Body of pancreas (tissue), 4 donors: ENCODE data around the gene MYO1E. TPM values are rescaled to one million over a fixed set of nuclear protein-coding genes. Genes with fewer than 3 reads are reported as not detected.

Experiments
- ATAC-seq: fragments of 150-250 bp; one replicate; pipeline ENCODE4 v1.9.1; 2016
- DNase-seq, 4 donors: peaks; one replicate each; pipeline ENCODE4 v3.0.0-alpha.2; 2019
- H3K27ac ChIP-seq, 4 donors: fragments of 200-600 bp; sonication (generic); 1 replicate in 3 of 4; 2 replicates in 1 of 4; pipeline versions ENCODE4 v1.5.1 to v1.6.1; 2016 to 2019; ENCODE audit warnings: mild to moderate bottlenecking in 1 of 4, mixed read lengths in 1 of 4, moderate library complexity in 1 of 4
- H3K27me3 ChIP-seq, 2 donors: fragments of 200-600 bp; sonication (generic); one replicate each; pipeline ENCODE4 v1.6.0; 2016; ENCODE audit warnings: mild to moderate bottlenecking in 1 of 2
- H3K36me3 ChIP-seq, 2 donors: fragments of 200-600 bp; sonication (generic); replicated peaks in 1 of 2; 2 replicates each; pipeline ENCODE4 v1.5.1; 2016; ENCODE audit warnings: low read depth in 2 of 2; ENCODE audit not compliant: insufficient read depth in 1 of 2
- H3K4me1 ChIP-seq: fragments of 200-600 bp; sonication (generic); one replicate; pipeline ENCODE4 v1.6.0; 2016
- H3K4me3 ChIP-seq, 2 donors: fragments of 200-600 bp; sonication (generic); 1 replicate in 1 of 2; 2 replicates in 1 of 2; pipeline ENCODE4 v1.5.1; 2016 to 2019
- H3K9me3 ChIP-seq, 3 donors: fragments of 200-600 bp; sonication (generic); 1 replicate in 2 of 3; 2 replicates in 1 of 3; pipeline ENCODE4 v1.5.1; 2016
- CTCF ChIP-seq, 7 experiments: fragments of 450-650 bp in 4 of 7; fragments of 200-600 bp in 3 of 7; sonication (generic) in 3 of 7; IDR thresholded peaks; one replicate each; pipeline ENCODE4 v1.5.1; 2016 to 2019; ENCODE audit warnings: antibody characterized with exemption in 7 of 7
- POLR2A ChIP-seq, 3 donors: fragments of 450-650 bp; IDR thresholded peaks; one replicate each; pipeline ENCODE4 v1.6.1; 2016; ENCODE audit warnings: antibody characterized with exemption in 3 of 3, mild to moderate bottlenecking in 2 of 3
- WGBS, 2 donors: methylation state at CpG; one replicate each; pipeline ENCODE4 v1.1.5; 2017; 5-methylcytosine and 5-hydroxymethylcytosine counted together
- intact Hi-C: fragments of 100-400 bp; cut with DNase I; formaldehyde crosslinking; loops from one replicate; pipeline ENCODE4 v1.15.1; 2023
- total RNA-seq, 2 donors: library from RNA; depleted of rRNA; stranded (reverse); fragments of >200 nt; gene quantifications; one replicate each; pipeline ENCODE4 v1.1.0, GENCODE V29; 2016

The MYO1E gene
- total RNA-seq, 2 donors from 2014 or later, result 14.0 to 48.5 TPM

- intact Hi-C loops, result no loop called here
- no peak for DNase-seq
- H3K4me1 ChIP-seq, result no peaks in the 10 kb centered on the region
- peaks cover 0 to 12% of the 10 kb centered on the region in 2 donors for H3K36me3 ChIP-seq
- no peaks in the 10 kb centered on the region for H3K27me3 ChIP-seq
- no peak overlapping the region for H3K4me3 ChIP-seq
- WGBS, 2 donors, result 82 to 91% methylated on average over 9 of the region's 9 CpGs
- ATAC-seq, result no peak
- no peaks in the 10 kb centered on the region for H3K9me3 ChIP-seq
- TF ChIP-seq POLR2A (IDR thresholded peaks at IDR 0.05), result no peak
- no peak for TF ChIP-seq CTCF (IDR thresholded peaks at IDR 0.05)
- H3K27ac ChIP-seq, result no peak overlapping the region
Measured at GRCh38 chr15:59205839-59206622, 166.6 kb downstream of the MYO1E start.

- TF ChIP-seq CTCF (IDR thresholded peaks at IDR 0.05) (no peak), POLR2A (IDR thresholded peaks at IDR 0.05) (no peak)
Measured at GRCh38 chr15:59203657-59204056, 169.0 kb downstream of the MYO1E start.

GRCh38 chr15:59203008-59203407 lies 169.7 kb downstream of the MYO1E start:
- no peaks in the 10 kb centered on the region for H3K9me3 ChIP-seq
- no peaks in the 10 kb centered on the region for H3K4me1 ChIP-seq
- H3K27me3 ChIP-seq, result no peaks in the 10 kb centered on the region
- no peak for TF ChIP-seq POLR2A (IDR thresholded peaks at IDR 0.05)
- no peak for TF ChIP-seq CTCF (IDR thresholded peaks at IDR 0.05)
- no peak overlapping the region for H3K27ac ChIP-seq
- ATAC-seq, result no peak
- no peak for DNase-seq
- no peak overlapping the region for H3K4me3 ChIP-seq
- intact Hi-C loops, result no loop called here
- 91 to 93% methylated on average over 5 to 6 of the region's 6 CpGs for WGBS, 2 donors
- H3K36me3 ChIP-seq, result peaks cover 0 to 10% of the 10 kb centered on the region in 2 donors

More at GRCh38 chr15:59203657-59204056, 169.0 kb downstream of the MYO1E start:
- H3K27ac ChIP-seq, result no peak overlapping the region
- no peaks in the 10 kb centered on the region for H3K9me3 ChIP-seq
- ATAC-seq (no peak), DNase-seq (no peak)
- WGBS, 2 donors, result 84 to 88% methylated on average over 3 of the region's 3 CpGs
- H3K4me3 ChIP-seq, result no peak overlapping the region
- no peaks in the 10 kb centered on the region for H3K27me3 ChIP-seq
- H3K4me1 ChIP-seq, result no peaks in the 10 kb centered on the region
- H3K36me3 ChIP-seq, result peaks cover 0 to 10% of the 10 kb centered on the region in 2 donors
- intact Hi-C loops, result no loop called here

GRCh38 chr15:59200560-59200959 lies 172.1 kb downstream of the MYO1E start:
- ATAC-seq (no peak), DNase-seq (no peak)
- intact Hi-C loops, result no loop called here

GRCh38 chr15:59199626-59200465 lies 172.8 kb downstream of the MYO1E start:
- Histone ChIP-seq H3K27me3 (no peaks in the 10 kb centered on the region), H3K27ac (no peak overlapping the region), H3K4me1 (no peaks in the 10 kb centered on the region), H3K4me3 (no peak overlapping the region), H3K36me3 (peaks cover 0 to 10% of the 10 kb centered on the region in 2 donors), H3K9me3 (no peaks in the 10 kb centered on the region)
- DNase-seq (no peak), ATAC-seq (no peak)
- TF ChIP-seq CTCF (IDR thresholded peaks at IDR 0.05) (no peak), POLR2A (IDR thresholded peaks at IDR 0.05) (no peak)
- 80 to 81% methylated on average over 10 of the region's 10 CpGs for WGBS, 2 donors
- intact Hi-C loops, result no loop called here

More at GRCh38 chr15:59200560-59200959, 172.1 kb downstream of the MYO1E start:
- TF ChIP-seq POLR2A (IDR thresholded peaks at IDR 0.05), result no peak
- H3K9me3 ChIP-seq, result no peaks in the 10 kb centered on the region
- H3K36me3 ChIP-seq, result peaks cover 0 to 10% of the 10 kb centered on the region in 2 donors
- no peaks in the 10 kb centered on the region for H3K4me1 ChIP-seq
- H3K4me3 ChIP-seq, result no peak overlapping the region
- WGBS, 2 donors, result 94% methylated on average over 9 of the region's 9 CpGs
- no peak overlapping the region for H3K27ac ChIP-seq
- no peaks in the 10 kb centered on the region for H3K27me3 ChIP-seq
